Suprapubic skin (tissue), 3 donors: ENCODE results near the gene NAP1L4.

Experiments
- CTCF ChIP-seq, 2 donors: fragments of 200-600 bp in 1 of 2; fragments of 450-650 bp in 1 of 2; sonication (generic) in 1 of 2; IDR thresholded peaks; one replicate each; pipeline ENCODE4 v1.5.1; 2016 to 2019; ENCODE audit warnings: antibody characterized with exemption in 2 of 2, mild to moderate bottlenecking in 1 of 2, moderate library complexity in 1 of 2
- POLR2AphosphoS5 ChIP-seq, 3 donors: sonication (generic); formaldehyde crosslinking; IDR thresholded peaks; one replicate each; pipeline ENCODE4 v1.6.1; 2017; ENCODE audit warnings: antibody characterized with exemption in 3 of 3

GRCh38 chr11:3011891-3012885 is 20.1 kb upstream of the NAP1L4 start:
- TF ChIP-seq CTCF (IDR thresholded peaks at IDR 0.05): no peak
- TF ChIP-seq POLR2AphosphoS5 (IDR thresholded peaks at IDR 0.05): no peak
